ENCODE measurements around the gene LTC4S.
A peak's percentile ranks its signal among the peaks of the same experiment; 100 is the strongest.

LTC4S gene

DNA sequence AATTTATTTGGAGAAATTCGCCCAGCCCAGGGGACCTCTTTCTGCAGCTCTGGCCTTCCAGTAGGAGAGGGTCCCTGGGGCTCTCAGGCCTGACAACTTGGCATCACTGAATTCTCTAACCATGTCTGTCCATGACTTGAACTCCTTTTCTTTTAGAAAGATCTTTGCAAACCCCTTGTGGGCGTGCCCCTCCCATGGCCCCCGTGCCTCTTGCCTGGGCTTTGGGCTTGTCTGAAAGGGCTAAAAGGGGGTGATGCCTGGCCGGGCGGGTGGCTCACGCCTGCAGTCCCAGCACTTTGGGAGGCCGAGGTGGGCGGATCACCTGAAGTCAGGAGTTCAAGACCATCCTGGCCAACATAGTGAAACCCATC lies 23.7 kb downstream of the LTC4S start:
- Histone ChIP-seq H2BK5ac (ENCODE audit: low read length) (no peak overlapping the region), H4K5ac (ENCODE audit: low read length) (no peak overlapping the region), H3K9ac (ENCODE audit: low read length) (peak overlapping the region; percentile 65), H3K56ac (ENCODE audit: low read length) (peak overlapping the region; percentile 78), H3K79me1 (ENCODE audit: low read length) (peaks cover 4% of the 10 kb centered on the region), H3K27me3 (ENCODE audit: insufficient read depth, low read length, poor library complexity) (no peaks in the 10 kb centered on the region), H2BK120ac (ENCODE audit: low read depth, low read length) (no peak overlapping the region), H3K36me3 (ENCODE audit: control insufficient read depth, insufficient read depth, low read length) (no peaks in the 10 kb centered on the region), H4K8ac (ENCODE audit: low read depth, low read length) (no peak overlapping the region), H3K4me1 (ENCODE audit: control insufficient read depth, low read depth, low read length) (peaks cover 14% of the 10 kb centered on the region), H2AK5ac (ENCODE audit: low read length) (no peak overlapping the region), H3K18ac (ENCODE audit: low read length) (no peak overlapping the region), H3K23ac (ENCODE audit: low read length) (no peak overlapping the region), H2BK15ac (replicated peaks; ENCODE audit: low read depth) (no peak overlapping the region), H3K4me3 (ENCODE audit: low read length) (no peak overlapping the region), H3K79me2 (ENCODE audit: control insufficient read depth, insufficient read depth, low read length) (peaks cover 7% of the 10 kb centered on the region), H3K27ac (ENCODE audit: low read depth, low read length) (no peak overlapping the region), H3K4ac (ENCODE audit: low read depth, low read length) (no peak overlapping the region), H3K4me2 (ENCODE audit: low read length) (peak overlapping the region; percentile 30)
- DNase-seq: no peak
- WGBS (ENCODE audit: extremely low coverage, insufficient coverage, low lambda C conversion rate): no CpG with 5 or more reads among the region's 8 CpGs

DNA sequence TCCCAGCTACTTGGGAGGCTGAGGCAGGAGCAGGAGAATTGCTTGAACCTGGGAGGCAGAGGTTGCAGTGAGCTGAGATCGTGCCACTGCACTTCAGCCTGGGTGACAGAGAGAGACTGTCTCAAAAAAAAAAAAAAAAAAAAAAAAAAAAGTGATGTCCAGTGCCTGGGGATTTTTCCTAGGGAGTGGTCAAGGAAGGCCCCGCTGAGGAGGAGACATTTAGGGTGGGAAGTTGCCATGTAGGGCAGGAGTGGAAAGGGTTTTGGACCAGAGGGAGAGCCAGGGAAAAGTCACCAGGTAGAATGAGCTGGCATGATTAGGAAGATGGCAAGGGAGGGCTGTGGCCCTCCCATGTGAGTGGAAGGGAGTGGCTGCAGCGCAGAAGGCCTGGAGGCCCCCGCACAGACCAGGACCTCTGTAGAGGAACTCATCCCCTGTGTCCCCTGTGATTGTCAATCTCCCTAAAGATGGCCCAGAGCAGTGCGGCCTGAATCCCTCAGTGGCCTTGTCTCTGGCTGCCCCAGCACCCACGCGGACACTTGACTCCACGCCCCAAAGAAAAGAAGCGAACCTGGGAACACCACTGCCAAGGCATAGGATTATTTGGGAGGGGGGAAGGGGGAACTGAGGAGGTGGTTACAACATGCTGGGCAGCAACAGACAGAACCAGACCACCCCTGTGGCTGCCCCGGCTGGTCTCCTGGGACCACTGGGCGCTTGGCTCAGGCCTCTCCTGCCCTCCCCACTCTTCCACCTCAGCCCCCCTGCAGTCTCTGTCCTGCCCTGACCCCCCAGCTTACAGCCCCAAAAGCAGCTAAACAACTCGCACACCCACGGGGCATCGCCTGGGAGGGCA lies 24.3 kb downstream of the LTC4S start:
- H2BK120ac ChIP-seq (ENCODE audit: low read depth, low read length): no peak overlapping the region
- H3K4me2 ChIP-seq (ENCODE audit: low read length): peak overlapping the region; percentile 23
- H2BK5ac ChIP-seq (ENCODE audit: low read length): no peak overlapping the region
- peak overlapping the region; percentile 75 for H3K18ac ChIP-seq (ENCODE audit: low read length)
- no peak overlapping the region for H2AK5ac ChIP-seq (ENCODE audit: low read length)
- no peak overlapping the region for H3K23ac ChIP-seq (ENCODE audit: low read length)
- H4K8ac ChIP-seq (ENCODE audit: low read depth, low read length): no peak overlapping the region
- DNase-seq: peak; percentile 33
- no peak overlapping the region for H2BK15ac ChIP-seq (replicated peaks; ENCODE audit: low read depth)
- H4K5ac ChIP-seq (ENCODE audit: low read length): no peak overlapping the region
- peak overlapping the region; percentile 61 for H3K27ac ChIP-seq (ENCODE audit: low read depth, low read length)
- H3K79me2 ChIP-seq (ENCODE audit: control insufficient read depth, insufficient read depth, low read length): peaks cover 12% of the 10 kb centered on the region
- no CpG with 5 or more reads among the region's 14 CpGs for WGBS (ENCODE audit: extremely low coverage, insufficient coverage, low lambda C conversion rate)
- H3K9ac ChIP-seq (ENCODE audit: low read length): peak overlapping the region; percentile 33
- H3K4me3 ChIP-seq (ENCODE audit: low read length): no peak overlapping the region
- no peaks in the 10 kb centered on the region for H3K36me3 ChIP-seq (ENCODE audit: control insufficient read depth, insufficient read depth, low read length)
- H3K79me1 ChIP-seq (ENCODE audit: low read length): peaks cover 9% of the 10 kb centered on the region
- H3K27me3 ChIP-seq (ENCODE audit: insufficient read depth, low read length, poor library complexity): no peaks in the 10 kb centered on the region
- H3K4me1 ChIP-seq (ENCODE audit: control insufficient read depth, low read depth, low read length): peaks cover 14% of the 10 kb centered on the region
- peak overlapping the region; percentile 47 for H3K56ac ChIP-seq (ENCODE audit: low read length)
- no peak overlapping the region for H3K4ac ChIP-seq (ENCODE audit: low read depth, low read length)

DNA sequence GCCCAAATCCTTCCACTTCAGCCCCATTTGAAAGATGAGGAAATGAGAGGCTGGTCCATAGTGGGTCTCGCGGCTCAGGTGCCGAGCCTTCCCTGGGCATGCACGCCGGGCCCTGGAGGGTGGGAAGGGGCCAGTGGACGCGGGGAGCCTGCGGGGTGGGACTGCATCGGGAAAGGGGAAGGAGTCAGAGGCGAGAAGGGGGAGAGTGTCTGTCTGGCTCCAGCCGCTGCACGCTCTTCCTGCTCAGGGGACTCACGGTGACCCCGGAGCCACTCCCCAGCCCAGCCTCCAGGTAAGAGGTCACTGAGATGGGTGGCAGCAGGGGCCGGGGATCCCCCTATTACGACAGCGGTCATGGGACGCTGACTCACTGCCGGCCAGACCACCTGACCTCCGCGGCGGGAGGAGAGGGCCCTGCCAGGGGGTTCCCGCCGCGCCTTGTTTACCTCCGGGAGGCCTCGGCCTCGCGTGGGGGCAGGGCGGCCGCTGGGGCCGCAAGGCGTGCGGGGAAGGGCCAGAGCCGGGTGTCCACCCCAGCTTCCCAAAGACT lies 25.0 kb downstream of the LTC4S start:
- no peak overlapping the region for H3K4me3 ChIP-seq (ENCODE audit: low read length)
- no peak overlapping the region for H2BK5ac ChIP-seq (ENCODE audit: low read length)
- peak overlapping the region; percentile 75 for H3K18ac ChIP-seq (ENCODE audit: low read length)
- H3K9ac ChIP-seq (ENCODE audit: low read length): peak overlapping the region; percentile 33
- H2BK15ac ChIP-seq (replicated peaks; ENCODE audit: low read depth): no peak overlapping the region
- peaks cover 12% of the 10 kb centered on the region for H3K79me1 ChIP-seq (ENCODE audit: low read length)
- peak overlapping the region; percentile 31 for H2BK120ac ChIP-seq (ENCODE audit: low read depth, low read length)
- H3K27me3 ChIP-seq (ENCODE audit: insufficient read depth, low read length, poor library complexity): no peaks in the 10 kb centered on the region
- no peak overlapping the region for H3K23ac ChIP-seq (ENCODE audit: low read length)
- peaks cover 14% of the 10 kb centered on the region for H3K4me1 ChIP-seq (ENCODE audit: control insufficient read depth, low read depth, low read length)
- WGBS (ENCODE audit: extremely low coverage, insufficient coverage, low lambda C conversion rate): no CpG with 5 or more reads among the region's 35 CpGs
- peaks cover 1% of the 10 kb centered on the region for H3K36me3 ChIP-seq (ENCODE audit: control insufficient read depth, insufficient read depth, low read length)
- peak overlapping the region; percentile 47 for H3K56ac ChIP-seq (ENCODE audit: low read length)
- H2AK5ac ChIP-seq (ENCODE audit: low read length): no peak overlapping the region
- peak; percentile 85 for DNase-seq
- H3K79me2 ChIP-seq (ENCODE audit: control insufficient read depth, insufficient read depth, low read length): peaks cover 12% of the 10 kb centered on the region
- no peak overlapping the region for H4K8ac ChIP-seq (ENCODE audit: low read depth, low read length)
- H4K5ac ChIP-seq (ENCODE audit: low read length): no peak overlapping the region
- H3K4ac ChIP-seq (ENCODE audit: low read depth, low read length): peak overlapping the region; percentile 92
- H3K27ac ChIP-seq (ENCODE audit: low read depth, low read length): peak overlapping the region; percentile 61
- peak overlapping the region; percentile 23 for H3K4me2 ChIP-seq (ENCODE audit: low read length)

GRCh38 chr5:179819296-179820126 lies 25.7 kb downstream of the LTC4S start:
- peak; percentile 94 for DNase-seq
- peak overlapping the region; percentile 75 for H3K18ac ChIP-seq (ENCODE audit: low read length)
- peak overlapping the region; percentile 47 for H3K56ac ChIP-seq (ENCODE audit: low read length)
- peak overlapping the region; percentile 47 for H2AK5ac ChIP-seq (ENCODE audit: low read length)
- peaks cover 14% of the 10 kb centered on the region for H3K4me1 ChIP-seq (ENCODE audit: control insufficient read depth, low read depth, low read length)
- no peaks in the 10 kb centered on the region for H3K27me3 ChIP-seq (ENCODE audit: insufficient read depth, low read length, poor library complexity)
- peaks cover 14% of the 10 kb centered on the region for H3K79me1 ChIP-seq (ENCODE audit: low read length)
- no peak overlapping the region for H3K4me2 ChIP-seq (ENCODE audit: low read length)
- no peak overlapping the region for H4K8ac ChIP-seq (ENCODE audit: low read depth, low read length)
- H3K4me3 ChIP-seq (ENCODE audit: low read length): no peak overlapping the region
- no CpG with 5 or more reads among the region's 26 CpGs for WGBS (ENCODE audit: extremely low coverage, insufficient coverage, low lambda C conversion rate)
- no peak overlapping the region for H2BK15ac ChIP-seq (replicated peaks; ENCODE audit: low read depth)
- H3K36me3 ChIP-seq (ENCODE audit: control insufficient read depth, insufficient read depth, low read length): peaks cover 3% of the 10 kb centered on the region
- H3K4ac ChIP-seq (ENCODE audit: low read depth, low read length): peak overlapping the region; percentile 92
- H3K79me2 ChIP-seq (ENCODE audit: control insufficient read depth, insufficient read depth, low read length): peaks cover 12% of the 10 kb centered on the region
- H4K5ac ChIP-seq (ENCODE audit: low read length): no peak overlapping the region
- peak overlapping the region; percentile 72 for H2BK5ac ChIP-seq (ENCODE audit: low read length)
- no peak overlapping the region for H3K23ac ChIP-seq (ENCODE audit: low read length)
- H2BK120ac ChIP-seq (ENCODE audit: low read depth, low read length): peak overlapping the region; percentile 31
- H3K9ac ChIP-seq (ENCODE audit: low read length): peak overlapping the region; percentile 60
- H3K27ac ChIP-seq (ENCODE audit: low read depth, low read length): peak overlapping the region; percentile 61

DNA sequence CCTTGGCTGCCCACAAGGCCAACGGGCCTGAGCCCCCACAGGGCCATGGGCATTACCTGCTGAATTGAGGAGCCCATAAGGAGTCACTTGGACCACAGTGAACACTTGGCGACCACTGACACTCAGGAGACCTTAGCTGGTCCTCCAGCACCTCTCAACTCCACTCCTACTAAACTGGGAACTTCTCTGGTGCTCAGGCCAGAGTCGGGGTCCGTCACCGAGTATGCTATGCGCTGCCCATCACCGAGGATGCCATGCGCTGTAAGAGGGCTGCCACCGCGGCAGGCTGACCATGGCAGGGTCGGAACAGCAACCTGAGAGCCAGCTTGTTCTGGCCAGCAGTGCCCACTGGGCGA lies 26.3 kb downstream of the LTC4S start:
- Histone ChIP-seq H3K18ac (ENCODE audit: low read length) (peak overlapping the region; percentile 75), H4K5ac (ENCODE audit: low read length) (no peak overlapping the region), H3K79me1 (ENCODE audit: low read length) (peaks cover 14% of the 10 kb centered on the region), H3K23ac (ENCODE audit: low read length) (peak overlapping the region; percentile 48), H3K27ac (ENCODE audit: low read depth, low read length) (peak overlapping the region; percentile 61), H2AK5ac (ENCODE audit: low read length) (peak overlapping the region; percentile 47), H3K4me3 (ENCODE audit: low read length) (no peak overlapping the region), H2BK15ac (replicated peaks; ENCODE audit: low read depth) (no peak overlapping the region), H2BK120ac (ENCODE audit: low read depth, low read length) (peak overlapping the region; percentile 62), H3K36me3 (ENCODE audit: control insufficient read depth, insufficient read depth, low read length) (peaks cover 5% of the 10 kb centered on the region), H3K4me2 (ENCODE audit: low read length) (no peak overlapping the region), H2BK5ac (ENCODE audit: low read length) (peak overlapping the region; percentile 72), H3K4ac (ENCODE audit: low read depth, low read length) (peak overlapping the region; percentile 43), H3K4me1 (ENCODE audit: control insufficient read depth, low read depth, low read length) (peaks cover 14% of the 10 kb centered on the region), H3K9ac (ENCODE audit: low read length) (peak overlapping the region; percentile 60), H3K79me2 (ENCODE audit: control insufficient read depth, insufficient read depth, low read length) (peaks cover 12% of the 10 kb centered on the region), H3K27me3 (ENCODE audit: insufficient read depth, low read length, poor library complexity) (no peaks in the 10 kb centered on the region), H3K56ac (ENCODE audit: low read length) (peak overlapping the region; percentile 47), H4K8ac (ENCODE audit: low read depth, low read length) (no peak overlapping the region)
- DNase-seq: no peak
- no CpG with 5 or more reads among the region's 12 CpGs for WGBS (ENCODE audit: extremely low coverage, insufficient coverage, low lambda C conversion rate)

Measured in mesendoderm (in vitro differentiated cells).